Superior temporal gyrus (tissue), 1 donor: ENCODE measurements around the gene FAAP100.

Experiments used
- DNase-seq: peaks from one replicate; pipeline ENCODE4 v3.0.0-alpha.2; 2016; ENCODE audit errors: extremely low spot score

Gene FAAP100

GRCh38 chr17:81511804-81512561 is 40.2 kb downstream of the FAAP100 start:
- DNase-seq, result no peak

- no peak for DNase-seq
Observed at GRCh38 chr17:81511554-81511803, 40.7 kb downstream of the FAAP100 start.

GRCh38 chr17:81510785-81511553 is 41.2 kb downstream of the FAAP100 start:
- no peak for DNase-seq

- DNase-seq, result peak; percentile 34
Observed at GRCh38 chr17:81509972-81510784, 42.0 kb downstream of the FAAP100 start.

- no peak for DNase-seq
Observed at GRCh38 chr17:81509207-81509971, 42.8 kb downstream of the FAAP100 start.

- DNase-seq, result no peak
Observed at GRCh38 chr17:81508639-81509206, 43.4 kb downstream of the FAAP100 start.

- no peak for DNase-seq
Observed at GRCh38 chr17:81503619-81504018, 48.5 kb downstream of the FAAP100 start.

GRCh38 chr17:81502471-81503017 is 49.6 kb downstream of the FAAP100 start:
- DNase-seq, result no peak

GRCh38 chr17:81500047-81500446 is 52.1 kb downstream of the FAAP100 start:
- DNase-seq, result no peak

- DNase-seq, result no peak
Observed at GRCh38 chr17:81499601-81499970, 52.6 kb downstream of the FAAP100 start.

- DNase-seq, result no peak
Observed at GRCh38 chr17:81498953-81499600, 53.1 kb downstream of the FAAP100 start.

- DNase-seq, result peak; percentile 75
Observed at GRCh38 chr17:81494626-81495377, 57.4 kb downstream of the FAAP100 start.

- DNase-seq, result no peak
Observed at GRCh38 chr17:81493198-81494038, 58.7 kb downstream of the FAAP100 start.

- no peak for DNase-seq
Observed at GRCh38 chr17:81492706-81493105, 59.4 kb downstream of the FAAP100 start.

- DNase-seq, result no peak
Observed at GRCh38 chr17:81492202-81492601, 60.0 kb downstream of the FAAP100 start.

- no peak for DNase-seq
Observed at GRCh38 chr17:81491761-81492160, 60.4 kb downstream of the FAAP100 start.

GRCh38 chr17:81491181-81491581 is 61.0 kb downstream of the FAAP100 start:
- no peak for DNase-seq

GRCh38 chr17:81489998-81490992 is 61.9 kb downstream of the FAAP100 start:
- no peak for DNase-seq
